ENCODE results near the gene DNAJC1.

Gene DNAJC1

DNA sequence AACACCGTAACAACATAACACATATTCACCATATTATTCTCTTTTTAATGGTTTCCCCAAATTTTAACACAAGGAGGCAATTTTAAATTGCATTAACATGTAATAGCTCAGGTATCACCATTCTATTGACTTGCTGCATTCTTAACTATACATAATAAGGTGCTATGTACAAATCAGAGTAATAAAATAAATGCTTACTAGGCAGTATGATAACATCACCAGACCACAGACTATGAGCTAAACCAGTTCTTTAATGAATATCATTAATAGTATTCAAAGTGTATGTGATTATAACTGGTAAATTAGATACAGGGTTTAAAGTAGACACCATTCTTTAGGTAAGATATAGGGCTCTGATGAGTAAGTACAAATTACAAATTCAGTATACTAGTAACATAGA, 226.6 kb downstream of the DNAJC1 start:
- TF ChIP-seq, protein P1, sequence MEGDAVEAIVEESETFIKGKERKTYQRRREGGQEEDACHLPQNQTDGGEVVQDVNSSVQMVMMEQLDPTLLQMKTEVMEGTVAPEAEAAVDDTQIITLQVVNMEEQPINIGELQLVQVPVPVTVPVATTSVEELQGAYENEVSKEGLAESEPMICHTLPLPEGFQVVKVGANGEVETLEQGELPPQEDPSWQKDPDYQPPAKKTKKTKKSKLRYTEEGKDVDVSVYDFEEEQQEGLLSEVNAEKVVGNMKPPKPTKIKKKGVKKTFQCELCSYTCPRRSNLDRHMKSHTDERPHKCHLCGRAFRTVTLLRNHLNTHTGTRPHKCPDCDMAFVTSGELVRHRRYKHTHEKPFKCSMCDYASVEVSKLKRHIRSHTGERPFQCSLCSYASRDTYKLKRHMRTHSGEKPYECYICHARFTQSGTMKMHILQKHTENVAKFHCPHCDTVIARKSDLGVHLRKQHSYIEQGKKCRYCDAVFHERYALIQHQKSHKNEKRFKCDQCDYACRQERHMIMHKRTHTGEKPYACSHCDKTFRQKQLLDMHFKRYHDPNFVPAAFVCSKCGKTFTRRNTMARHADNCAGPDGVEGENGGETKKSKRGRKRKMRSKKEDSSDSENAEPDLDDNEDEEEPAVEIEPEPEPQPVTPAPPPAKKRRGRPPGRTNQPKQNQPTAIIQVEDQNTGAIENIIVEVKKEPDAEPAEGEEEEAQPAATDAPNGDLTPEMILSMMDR (IDR thresholded peaks at IDR 0.05; ENCODE audit: extremely low read depth, missing control alignments), result no peak

GRCh38 chr10:21771219-21771618, 232.3 kb downstream of the DNAJC1 start:
- DNase-seq (ENCODE audit: low spot score), result no peak
- TF ChIP-seq, protein P1 (IDR thresholded peaks at IDR 0.05; ENCODE audit: extremely low read depth, missing control alignments), result no peak

More for the DNA sequence above, 226.6 kb downstream of the DNAJC1 start:
- no peak for DNase-seq (ENCODE audit: low spot score)

DNA sequence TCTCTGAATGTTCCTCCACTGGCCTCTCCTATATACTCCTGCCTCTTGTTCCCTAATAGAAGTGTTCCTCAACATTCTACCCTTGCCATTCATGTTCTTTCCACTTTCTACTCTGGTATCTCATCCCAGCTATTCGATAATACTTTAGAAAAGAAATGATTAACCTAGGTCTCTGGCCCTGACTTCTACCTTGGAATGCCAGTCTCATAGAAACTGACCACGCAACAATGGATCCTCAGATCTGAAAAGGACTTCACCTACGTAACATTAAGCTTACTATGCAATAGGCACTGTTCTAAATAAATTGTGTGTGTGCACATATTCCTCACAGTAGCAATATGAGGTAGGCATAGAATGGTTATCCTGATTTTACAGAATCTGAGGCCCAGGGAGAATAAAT, 234.5 kb downstream of the DNAJC1 start:
- no peak for DNase-seq (ENCODE audit: low spot score)
- TF ChIP-seq, protein P1 (IDR thresholded peaks at IDR 0.05; ENCODE audit: extremely low read depth, missing control alignments), result no peak

DNA sequence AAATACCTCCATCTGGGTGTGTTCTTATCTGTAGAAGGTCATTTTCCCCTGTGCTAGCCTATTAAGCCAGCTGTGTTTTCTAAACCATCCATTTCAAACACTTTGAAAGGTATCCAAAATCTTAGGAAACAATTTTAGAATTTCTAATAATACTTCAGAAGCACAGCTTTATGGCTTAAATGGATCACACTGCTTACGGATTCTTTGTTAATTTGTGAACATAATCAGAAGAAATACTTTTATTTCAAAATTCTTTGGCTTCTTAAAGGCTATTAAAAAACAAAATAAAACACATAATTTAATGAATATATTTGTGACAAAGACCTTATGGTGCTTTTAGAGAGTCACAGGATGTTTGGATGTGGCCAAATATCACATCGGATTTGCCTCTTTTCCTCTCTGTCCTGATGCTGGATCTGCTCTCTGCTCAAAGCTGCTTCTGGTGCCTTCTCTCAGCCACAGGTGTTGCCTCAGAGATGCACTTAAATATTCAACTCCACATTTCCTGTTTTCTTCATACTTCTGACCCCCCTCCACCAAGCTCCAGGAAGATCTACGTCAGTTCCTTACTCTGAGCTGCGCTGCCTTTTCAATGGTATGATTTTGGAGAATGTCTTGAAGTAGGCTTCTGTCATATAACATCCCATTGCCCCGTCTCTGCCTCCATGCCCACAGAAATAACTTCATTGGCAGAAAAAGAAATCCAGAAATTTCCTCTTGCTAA, 238.9 kb downstream of the DNAJC1 start:
- no peak for DNase-seq (ENCODE audit: low spot score)
- TF ChIP-seq, protein P1 (IDR thresholded peaks at IDR 0.05; ENCODE audit: extremely low read depth, missing control alignments), result no peak

GRCh38 chr10:21760332-21760731, 243.2 kb downstream of the DNAJC1 start:
- no peak for DNase-seq (ENCODE audit: low spot score)
- TF ChIP-seq, protein P1 (IDR thresholded peaks at IDR 0.05; ENCODE audit: extremely low read depth, missing control alignments), result no peak

DNA sequence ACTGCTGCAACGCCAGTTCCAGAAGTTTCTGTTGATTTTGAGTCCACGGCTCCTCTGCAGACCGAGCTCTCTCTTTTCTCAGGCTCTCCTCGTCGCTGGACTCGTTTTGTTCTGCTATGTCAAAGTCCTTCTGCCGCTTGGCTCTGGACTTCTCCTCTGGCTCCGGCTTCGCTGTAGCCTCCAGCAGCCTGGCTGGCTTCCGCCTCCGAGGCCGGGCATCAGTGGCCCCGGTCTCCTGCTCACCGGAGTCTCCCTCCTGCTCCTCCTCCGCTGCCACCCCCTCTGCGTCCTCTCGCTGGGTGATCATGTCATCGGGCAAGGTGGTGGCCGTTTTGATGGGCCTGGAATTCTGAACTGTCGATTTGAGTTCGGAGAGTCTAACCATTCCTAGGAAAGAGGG, 244.3 kb downstream of the DNAJC1 start:
- DNase-seq (ENCODE audit: low spot score), result no peak
- TF ChIP-seq, protein P1 (IDR thresholded peaks at IDR 0.05; ENCODE audit: extremely low read depth, missing control alignments), result no peak

- DNase-seq (ENCODE audit: low spot score), result no peak
Observed at GRCh38 chr10:21758696-21759095, 244.8 kb downstream of the DNAJC1 start.

More at GRCh38 chr10:21758696-21759095, 244.8 kb downstream of the DNAJC1 start:
- TF ChIP-seq, protein P1 (IDR thresholded peaks at IDR 0.05; ENCODE audit: extremely low read depth, missing control alignments), result no peak
